Sigmoid colon (tissue), 4 donors: Measurements from ENCODE around the gene VHLL.

Source experiments
- CTCF ChIP-seq, 4 experiments: fragments of 450-650 bp in 3 of 4; fragments of 200-600 bp in 1 of 4; IDR thresholded peaks; one replicate each; pipeline ENCODE4 v1.5.1; 2016 to 2019; ENCODE audit warnings: antibody characterized with exemption in 4 of 4, mild to moderate bottlenecking in 3 of 4, moderate library complexity in 2 of 4
- EP300 ChIP-seq, 4 donors: sonication (generic); formaldehyde crosslinking; IDR thresholded peaks; one replicate each; pipeline ENCODE4 v1.6.1; 2017; ENCODE audit warnings: antibody characterized with exemption in 4 of 4
- POLR2A ChIP-seq, 2 donors: fragments of 450-650 bp; IDR thresholded peaks; one replicate each; pipeline ENCODE4 v1.6.1; 2016; ENCODE audit warnings: antibody characterized with exemption in 2 of 2, mild to moderate bottlenecking in 2 of 2, moderate library complexity in 2 of 2

GRCh38 chr1:156289857-156290256, 9.2 kb downstream of the VHLL start:
- no peak for TF ChIP-seq CTCF (IDR thresholded peaks at IDR 0.05)
- TF ChIP-seq POLR2A (IDR thresholded peaks at IDR 0.05) = no peak
- TF ChIP-seq EP300 (IDR thresholded peaks at IDR 0.05) = no peak
